ENCODE measurements around the gene PCNX3.
"Not testable (repeated sequence)": the region's sequence is repeated elsewhere in the genome, so short reads cannot be mapped to it uniquely, and the experiment has no call there.

PCNX3 gene

GRCh38 chr11:65634905-65635731 is 19.5 kb downstream of the PCNX3 start:
- DNase-seq (ENCODE audit: low read depth) = no peak
- TF ChIP-seq CTCF (conservative IDR thresholded peaks at IDR 0.05; ENCODE audit: low read depth, low read length) = no peak
- H3K4me3 ChIP-seq (ENCODE audit: low read depth, low read length) = no peak overlapping the region

GRCh38 chr11:65636108-65637031 is 20.8 kb downstream of the PCNX3 start:
- H3K4me3 ChIP-seq (ENCODE audit: low read depth, low read length) = no peak overlapping the region
- no peak for TF ChIP-seq CTCF (conservative IDR thresholded peaks at IDR 0.05; ENCODE audit: low read depth, low read length)
- DNase-seq (ENCODE audit: low read depth) = no peak

- H3K4me3 ChIP-seq (ENCODE audit: low read depth, low read length) = no peak overlapping the region
- DNase-seq (ENCODE audit: low read depth) = no peak
- TF ChIP-seq CTCF (conservative IDR thresholded peaks at IDR 0.05; ENCODE audit: low read depth, low read length) = no peak
Observed at GRCh38 chr11:65637032-65637557, 21.5 kb downstream of the PCNX3 start.

- H3K4me3 ChIP-seq (ENCODE audit: low read depth, low read length) = peak within 1 kb of the TSS; percentile 82
- TF ChIP-seq CTCF (conservative IDR thresholded peaks at IDR 0.05; ENCODE audit: low read depth, low read length) = peak; percentile 77
- peak; percentile 97 for DNase-seq (ENCODE audit: low read depth)
Observed at GRCh38 chr11:65637794-65638419, 22.3 kb downstream of the PCNX3 start, which contains the start of gene SIPA1. Gene SIPA1 (plus strand): TSS chr11:65638101. CDS start chr11:65640922, 2,821 bp downstream.

DNA sequence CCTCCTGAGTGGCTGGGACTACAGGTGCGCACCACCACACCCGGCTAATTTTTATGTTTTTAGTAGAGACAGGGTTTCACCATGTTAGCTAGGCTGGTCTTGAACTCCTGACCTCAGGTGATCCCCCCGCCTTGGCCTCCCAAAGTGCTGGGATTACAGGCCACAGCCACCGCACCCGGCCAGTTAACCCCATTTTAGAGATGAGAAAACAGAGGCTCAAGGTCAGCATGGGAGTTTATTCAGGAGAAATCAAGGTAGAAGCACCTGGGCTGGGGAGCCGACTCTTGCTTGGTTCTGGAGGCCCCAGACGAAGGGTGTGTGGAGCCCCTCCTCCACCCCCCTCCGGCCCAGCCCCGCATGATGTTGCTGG is 23.6 kb downstream of the PCNX3 start:
- H3K4me3 ChIP-seq (ENCODE audit: low read depth, low read length); DNase-seq (ENCODE audit: low read depth): not testable (repeated sequence)

DNA sequence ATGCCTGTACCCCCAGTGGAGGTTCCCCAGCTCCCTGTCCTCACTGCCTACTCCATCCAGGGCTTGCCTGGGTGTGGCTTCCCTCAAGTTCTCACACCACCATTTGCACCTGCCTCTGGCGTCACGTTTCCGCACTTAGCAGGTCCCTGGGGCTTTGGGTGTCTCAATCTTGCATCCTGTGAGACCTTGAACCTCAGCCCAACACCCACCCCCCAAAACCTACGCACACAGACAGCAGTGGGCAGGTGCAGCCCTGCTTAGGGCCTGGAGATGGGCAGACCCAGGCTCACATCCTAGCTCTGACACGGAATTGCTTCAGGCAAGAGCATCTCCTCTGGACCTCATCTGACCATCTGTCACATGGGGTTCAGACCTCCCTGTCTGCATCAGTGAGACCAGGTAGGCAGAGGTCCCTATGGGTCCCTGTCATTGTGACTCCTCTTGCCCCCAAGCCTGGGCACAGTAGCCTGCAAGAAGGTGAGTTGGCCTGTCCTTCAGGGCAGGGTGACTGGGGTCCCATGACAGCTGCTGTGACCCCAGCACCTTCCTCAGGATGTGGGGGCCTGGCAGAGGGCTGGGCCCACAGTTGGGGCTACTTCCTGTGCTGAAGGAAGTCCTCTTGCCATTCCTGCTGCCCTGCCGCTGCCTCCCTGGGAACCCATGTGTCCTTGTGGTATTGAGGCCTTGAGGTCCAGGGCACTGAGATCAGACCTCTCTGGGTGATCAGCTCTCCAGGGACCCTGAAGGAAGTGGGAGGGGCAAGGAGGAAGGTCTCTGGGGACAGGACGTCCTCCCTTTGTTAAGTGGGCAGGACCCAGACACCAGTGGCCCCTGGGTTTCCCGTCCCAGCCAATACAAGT is 24.3 kb downstream of the PCNX3 start:
- H3K4me3 ChIP-seq (ENCODE audit: low read depth, low read length) = no peak overlapping the region
- DNase-seq (ENCODE audit: low read depth) = no peak
- TF ChIP-seq CTCF (conservative IDR thresholded peaks at IDR 0.05; ENCODE audit: low read depth, low read length) = no peak

All from choroid plexus epithelial cell (primary cell).